Glomerular endothelial cell (primary cell): ENCODE results near the gene MYOM1. TPM values are rescaled to one million over a fixed set of nuclear protein-coding genes. Genes with fewer than 3 reads are reported as not detected.

Experiments
- DNase-seq: peaks from one replicate; pipeline ENCODE4 v3.0.0-alpha.2; 2011; ENCODE audit warnings: low read depth, low spot score; ENCODE audit errors: extremely low read depth
- total RNA-seq: library from RNA; depleted of rRNA; stranded (reverse); fragments of >200 nt; gene quantifications from 2 replicates; pipeline ENCODE4 v1.2.3, GENCODE V29; 2015

The MYOM1 gene
- 0.15 and 0.41 TPM in 2 replicates for total RNA-seq

- DNase-seq, result no peak
Observed at GRCh38 chr18:3219631-3220335, at the start of gene MYOM1. MYOM1 (minus strand) TSS chr18:3219968; CDS start chr18:3215223, 4,745 bp downstream.

- DNase-seq, result no peak
Observed at GRCh38 chr18:3269241-3269913, 49.6 kb upstream of the MYOM1 start.

- DNase-seq, result no peak
Observed at GRCh38 chr18:3268306-3268705, 48.5 kb upstream of the MYOM1 start.

GRCh38 chr18:3266062-3266608, 46.4 kb upstream of the MYOM1 start:
- no peak for DNase-seq

GRCh38 chr18:3265564-3266033, 45.8 kb upstream of the MYOM1 start:
- DNase-seq, result no peak

- no peak for DNase-seq
Observed at GRCh38 chr18:3264362-3264761, 44.6 kb upstream of the MYOM1 start.

- no peak for DNase-seq
Observed at GRCh38 chr18:3263132-3263700, 43.4 kb upstream of the MYOM1 start.

- DNase-seq, result no peak
Observed at GRCh38 chr18:3262234-3263131, 42.7 kb upstream of the MYOM1 start.

- DNase-seq, result no peak
Observed at GRCh38 chr18:3261373-3262233, 41.8 kb upstream of the MYOM1 start, which contains the start of gene MYL12B. MYL12B (plus strand) TSS chr18:3262133; CDS start chr18:3272899, 10,766 bp downstream.

- DNase-seq, result no peak
Observed at GRCh38 chr18:3260995-3261372, 41.2 kb upstream of the MYOM1 start.

- DNase-seq, result no peak
Observed at GRCh38 chr18:3257627-3258120, 37.9 kb upstream of the MYOM1 start.

GRCh38 chr18:3256693-3257626, 37.2 kb upstream of the MYOM1 start:
- no peak for DNase-seq

GRCh38 chr18:3255611-3256165, 35.9 kb upstream of the MYOM1 start:
- DNase-seq, result no peak

GRCh38 chr18:3254725-3255124, 35.0 kb upstream of the MYOM1 start:
- DNase-seq, result no peak

GRCh38 chr18:3252843-3253242, 33.1 kb upstream of the MYOM1 start:
- no peak for DNase-seq

- no peak for DNase-seq
Observed at GRCh38 chr18:3251963-3252277, 32.2 kb upstream of the MYOM1 start.

GRCh38 chr18:3251249-3251962, 31.6 kb upstream of the MYOM1 start:
- no peak for DNase-seq
